ENCODE data around the gene GRAMD1C.

The GRAMD1C gene

DNA sequence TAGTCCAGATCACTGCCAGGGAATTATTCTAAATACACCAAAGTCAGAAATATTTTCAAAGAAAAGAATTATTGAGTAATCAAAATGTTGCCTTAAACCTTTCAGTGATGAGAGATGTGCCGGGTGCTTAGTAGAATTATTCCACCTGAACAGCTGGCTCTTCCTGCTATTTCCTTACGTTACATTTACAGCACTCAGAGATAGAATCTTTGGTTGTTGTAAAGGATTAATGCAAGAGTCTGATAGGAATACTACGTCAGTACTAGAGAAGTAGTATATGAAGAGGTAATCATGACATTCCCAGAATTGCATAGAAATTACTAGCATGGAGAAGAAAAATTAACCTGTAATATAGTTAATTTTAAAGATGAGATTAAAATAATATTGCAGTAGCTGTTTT lies 58.3 kb downstream of the GRAMD1C start:
- no peak for DNase-seq (ENCODE audit: low read depth in 1 of 2, low spot score in 1 of 2)
- TF ChIP-seq SPI1 (IDR thresholded peaks at IDR 0.05; ENCODE audit: borderline replicate concordance, low read depth), result no peak
- TF ChIP-seq, protein P1, sequence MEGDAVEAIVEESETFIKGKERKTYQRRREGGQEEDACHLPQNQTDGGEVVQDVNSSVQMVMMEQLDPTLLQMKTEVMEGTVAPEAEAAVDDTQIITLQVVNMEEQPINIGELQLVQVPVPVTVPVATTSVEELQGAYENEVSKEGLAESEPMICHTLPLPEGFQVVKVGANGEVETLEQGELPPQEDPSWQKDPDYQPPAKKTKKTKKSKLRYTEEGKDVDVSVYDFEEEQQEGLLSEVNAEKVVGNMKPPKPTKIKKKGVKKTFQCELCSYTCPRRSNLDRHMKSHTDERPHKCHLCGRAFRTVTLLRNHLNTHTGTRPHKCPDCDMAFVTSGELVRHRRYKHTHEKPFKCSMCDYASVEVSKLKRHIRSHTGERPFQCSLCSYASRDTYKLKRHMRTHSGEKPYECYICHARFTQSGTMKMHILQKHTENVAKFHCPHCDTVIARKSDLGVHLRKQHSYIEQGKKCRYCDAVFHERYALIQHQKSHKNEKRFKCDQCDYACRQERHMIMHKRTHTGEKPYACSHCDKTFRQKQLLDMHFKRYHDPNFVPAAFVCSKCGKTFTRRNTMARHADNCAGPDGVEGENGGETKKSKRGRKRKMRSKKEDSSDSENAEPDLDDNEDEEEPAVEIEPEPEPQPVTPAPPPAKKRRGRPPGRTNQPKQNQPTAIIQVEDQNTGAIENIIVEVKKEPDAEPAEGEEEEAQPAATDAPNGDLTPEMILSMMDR (IDR thresholded peaks at IDR 0.05; ENCODE audit: insufficient read depth, low read length), result no peak
- TF ChIP-seq, protein P2, sequence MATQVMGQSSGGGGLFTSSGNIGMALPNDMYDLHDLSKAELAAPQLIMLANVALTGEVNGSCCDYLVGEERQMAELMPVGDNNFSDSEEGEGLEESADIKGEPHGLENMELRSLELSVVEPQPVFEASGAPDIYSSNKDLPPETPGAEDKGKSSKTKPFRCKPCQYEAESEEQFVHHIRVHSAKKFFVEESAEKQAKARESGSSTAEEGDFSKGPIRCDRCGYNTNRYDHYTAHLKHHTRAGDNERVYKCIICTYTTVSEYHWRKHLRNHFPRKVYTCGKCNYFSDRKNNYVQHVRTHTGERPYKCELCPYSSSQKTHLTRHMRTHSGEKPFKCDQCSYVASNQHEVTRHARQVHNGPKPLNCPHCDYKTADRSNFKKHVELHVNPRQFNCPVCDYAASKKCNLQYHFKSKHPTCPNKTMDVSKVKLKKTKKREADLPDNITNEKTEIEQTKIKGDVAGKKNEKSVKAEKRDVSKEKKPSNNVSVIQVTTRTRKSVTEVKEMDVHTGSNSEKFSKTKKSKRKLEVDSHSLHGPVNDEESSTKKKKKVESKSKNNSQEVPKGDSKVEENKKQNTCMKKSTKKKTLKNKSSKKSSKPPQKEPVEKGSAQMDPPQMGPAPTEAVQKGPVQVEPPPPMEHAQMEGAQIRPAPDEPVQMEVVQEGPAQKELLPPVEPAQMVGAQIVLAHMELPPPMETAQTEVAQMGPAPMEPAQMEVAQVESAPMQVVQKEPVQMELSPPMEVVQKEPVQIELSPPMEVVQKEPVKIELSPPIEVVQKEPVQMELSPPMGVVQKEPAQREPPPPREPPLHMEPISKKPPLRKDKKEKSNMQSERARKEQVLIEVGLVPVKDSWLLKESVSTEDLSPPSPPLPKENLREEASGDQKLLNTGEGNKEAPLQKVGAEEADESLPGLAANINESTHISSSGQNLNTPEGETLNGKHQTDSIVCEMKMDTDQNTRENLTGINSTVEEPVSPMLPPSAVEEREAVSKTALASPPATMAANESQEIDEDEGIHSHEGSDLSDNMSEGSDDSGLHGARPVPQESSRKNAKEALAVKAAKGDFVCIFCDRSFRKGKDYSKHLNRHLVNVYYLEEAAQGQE (IDR thresholded peaks at IDR 0.05; ENCODE audit: insufficient replicate concordance, low read depth), result no peak
- TF ChIP-seq GABPA (IDR thresholded peaks at IDR 0.05; ENCODE audit: low read depth), result no peak
- no peak for TF ChIP-seq POLR2AphosphoS5 (IDR thresholded peaks at IDR 0.05; ENCODE audit: low read depth)
- no peaks in the 10 kb centered on the region for H3K27me3 ChIP-seq (ENCODE audit: insufficient read depth, poor library complexity, severe bottlenecking)
- H3K4me3 ChIP-seq (replicated peaks; ENCODE audit: insufficient read depth, low read length), result no peak overlapping the region
- H3K27ac ChIP-seq (replicated peaks), result no peak overlapping the region

DNA sequence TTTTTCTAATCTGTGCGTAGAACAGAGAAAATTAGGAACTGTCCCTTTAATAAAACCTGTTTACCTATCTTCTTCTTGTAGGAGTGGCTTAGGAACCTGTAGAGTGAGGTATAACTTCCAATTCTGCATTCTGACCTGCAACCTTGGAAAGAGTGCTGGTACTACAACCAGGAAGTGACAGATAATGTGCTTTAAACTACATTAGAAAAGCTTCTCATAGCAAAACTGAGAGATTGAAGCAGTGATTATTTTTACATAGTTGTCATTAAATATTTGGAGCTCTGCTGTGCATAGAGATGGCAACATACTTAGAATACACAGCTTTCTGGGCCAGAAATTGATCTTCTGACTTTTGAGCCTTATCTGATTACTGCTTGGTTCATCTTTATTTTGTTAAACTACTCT lies 58.8 kb downstream of the GRAMD1C start:
- no peak for TF ChIP-seq POLR2AphosphoS5 (IDR thresholded peaks at IDR 0.05; ENCODE audit: low read depth)
- TF ChIP-seq, protein P1 (IDR thresholded peaks at IDR 0.05; ENCODE audit: insufficient read depth, low read length), result no peak
- TF ChIP-seq, protein P2 (IDR thresholded peaks at IDR 0.05; ENCODE audit: insufficient replicate concordance, low read depth), result no peak
- TF ChIP-seq GABPA (IDR thresholded peaks at IDR 0.05; ENCODE audit: low read depth), result no peak
- no peak for TF ChIP-seq SPI1 (IDR thresholded peaks at IDR 0.05; ENCODE audit: borderline replicate concordance, low read depth)
- no peak overlapping the region for H3K4me3 ChIP-seq (replicated peaks; ENCODE audit: insufficient read depth, low read length)
- no peaks in the 10 kb centered on the region for H3K27me3 ChIP-seq (ENCODE audit: insufficient read depth, poor library complexity, severe bottlenecking)
- no peak for DNase-seq (ENCODE audit: low read depth in 1 of 2, low spot score in 1 of 2)
- no peak overlapping the region for H3K27ac ChIP-seq (replicated peaks)

DNA sequence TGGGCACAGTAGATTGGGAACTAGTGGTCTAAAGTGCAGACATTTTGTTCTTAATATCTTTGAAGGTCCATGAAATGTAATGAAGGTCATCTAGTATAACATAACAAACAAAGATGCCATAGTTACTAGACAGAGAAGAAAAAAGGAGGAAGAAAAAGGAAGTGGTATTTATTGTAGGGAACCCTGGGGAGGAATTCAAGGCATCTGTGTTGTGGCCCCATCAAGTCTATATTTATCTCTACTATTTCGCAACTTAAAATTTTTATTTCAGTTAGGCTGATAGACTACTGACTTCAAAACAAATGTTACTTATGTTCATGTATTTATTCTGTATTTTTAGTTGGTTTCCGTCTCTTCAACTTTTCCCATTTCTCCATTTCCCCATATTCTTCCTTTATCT lies 60.3 kb downstream of the GRAMD1C start:
- TF ChIP-seq POLR2AphosphoS5 (IDR thresholded peaks at IDR 0.05; ENCODE audit: low read depth), result no peak
- TF ChIP-seq, protein P2 (IDR thresholded peaks at IDR 0.05; ENCODE audit: insufficient replicate concordance, low read depth), result no peak
- TF ChIP-seq SPI1 (IDR thresholded peaks at IDR 0.05; ENCODE audit: borderline replicate concordance, low read depth), result peak; percentile 90
- no peak overlapping the region for H3K27ac ChIP-seq (replicated peaks)
- no peaks in the 10 kb centered on the region for H3K27me3 ChIP-seq (ENCODE audit: insufficient read depth, poor library complexity, severe bottlenecking)
- DNase-seq (ENCODE audit: low read depth in 1 of 2, low spot score in 1 of 2), result peak in 1 of 2 experiments; percentile 16
- no peak overlapping the region for H3K4me3 ChIP-seq (replicated peaks; ENCODE audit: insufficient read depth, low read length)

All from HL-60 (cell line).